HG02970 (cell line): Measurements from ENCODE around the gene CDH13.
"Not testable (repeated sequence)": the region's sequence is repeated elsewhere in the genome, so short reads cannot be mapped to it uniquely, and the experiment has no call there.

Experiments used
- ATAC-seq: cut with Tn5 transposase; IDR thresholded peaks from one replicate; pipeline ENCODE4 v1.9.1; 2021; ENCODE audit warnings: mild to moderate bottlenecking, moderate library complexity, moderate number of reproducible peaks; ENCODE audit not compliant: unreplicated experiment, low FRiP score

The CDH13 gene

DNA sequence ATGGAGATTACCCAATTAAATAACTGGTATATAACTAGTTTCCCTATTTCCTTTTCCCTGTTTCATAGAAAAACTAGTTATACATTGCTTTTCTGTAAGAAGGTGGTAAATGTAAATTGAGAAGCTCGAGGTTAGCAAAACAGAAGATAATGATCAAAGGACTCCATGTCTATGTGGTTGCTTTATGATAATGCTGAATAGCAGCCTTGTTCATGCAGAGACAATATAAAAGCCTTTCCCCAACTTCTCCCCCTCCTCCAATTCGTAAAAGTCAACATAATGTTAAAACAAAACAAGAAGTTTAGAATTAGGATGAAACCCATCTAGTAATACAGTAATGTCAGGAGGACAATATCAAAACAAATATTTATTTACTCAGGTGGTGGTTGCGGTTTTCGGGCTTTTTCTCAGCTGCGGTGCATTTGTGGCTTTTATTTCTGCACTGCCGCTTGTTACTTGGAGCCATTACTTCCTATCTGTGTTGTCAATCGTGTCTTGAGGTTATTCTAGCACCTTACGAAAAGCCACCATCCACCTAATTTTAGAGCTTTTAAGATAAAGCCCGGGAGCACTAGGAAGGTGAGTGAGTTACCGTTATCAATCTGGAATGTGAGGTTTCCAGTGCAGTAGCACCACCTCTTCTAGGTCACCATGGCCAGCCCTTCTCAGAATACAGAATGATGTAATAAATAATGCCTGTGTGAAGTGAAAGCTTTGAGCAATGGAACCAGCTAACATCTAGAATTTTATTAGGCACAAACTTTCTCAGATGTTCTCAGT lies 297.5 kb downstream of the CDH13 start:
- ATAC-seq: no peak

DNA sequence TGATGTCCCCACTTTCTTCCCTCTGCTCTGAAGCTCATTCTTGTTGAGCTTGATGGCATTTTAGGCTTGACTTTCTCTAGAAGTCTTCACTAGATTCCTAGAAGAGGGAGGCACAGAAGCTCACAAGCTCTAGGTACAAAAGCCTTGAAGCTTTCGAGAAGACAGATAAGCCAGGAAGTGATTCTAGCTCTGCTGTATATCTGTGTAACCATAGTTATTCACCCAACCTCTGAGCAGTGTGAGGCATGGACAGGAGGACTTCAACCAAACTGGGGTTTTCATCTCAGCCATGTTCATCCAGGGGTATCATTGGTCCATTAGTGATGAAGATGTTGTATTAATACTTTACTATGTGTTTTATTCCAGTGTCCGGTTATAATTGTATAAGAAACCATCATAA lies 299.7 kb downstream of the CDH13 start:
- no peak for ATAC-seq

DNA sequence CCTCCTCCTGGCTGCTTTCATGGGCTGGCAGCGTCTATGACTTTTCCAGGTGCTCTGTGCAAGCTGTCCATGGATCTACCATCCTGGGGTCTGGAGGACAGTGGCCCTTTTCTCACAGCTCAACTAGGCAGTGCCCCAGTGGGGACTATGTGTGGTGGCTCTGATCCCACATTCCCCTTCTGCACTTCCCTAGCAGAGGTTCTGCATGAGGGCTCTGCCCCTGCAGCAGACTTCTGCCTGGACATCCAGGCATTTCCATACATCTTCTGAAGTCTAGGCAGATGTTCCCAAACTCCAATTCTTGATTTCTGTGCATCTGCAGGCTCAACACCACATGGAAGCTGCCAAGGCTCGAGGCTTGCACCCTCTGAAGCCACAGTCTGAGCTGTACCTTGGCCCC lies 307.2 kb downstream of the CDH13 start:
- ATAC-seq: not testable (repeated sequence)

DNA sequence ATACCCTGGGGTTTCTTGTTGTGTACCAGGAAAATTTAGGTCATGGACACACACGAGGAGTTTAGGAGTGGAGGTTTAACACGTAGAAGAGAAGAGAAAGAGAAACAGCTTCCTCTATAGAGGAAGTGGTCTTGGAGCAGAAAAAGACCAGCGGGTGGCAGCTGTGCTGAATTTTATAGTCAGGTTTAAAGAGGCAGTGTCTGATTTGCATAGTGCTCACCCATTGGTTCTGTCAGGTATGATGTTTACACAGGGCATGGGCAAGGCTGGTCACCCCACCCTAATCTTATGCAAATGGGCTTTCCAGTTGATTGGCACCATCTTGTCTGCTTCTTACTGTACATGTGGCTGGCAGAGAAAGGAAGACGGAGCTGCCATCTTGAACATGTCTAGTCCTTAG lies 309.0 kb downstream of the CDH13 start:
- ATAC-seq: no peak

DNA sequence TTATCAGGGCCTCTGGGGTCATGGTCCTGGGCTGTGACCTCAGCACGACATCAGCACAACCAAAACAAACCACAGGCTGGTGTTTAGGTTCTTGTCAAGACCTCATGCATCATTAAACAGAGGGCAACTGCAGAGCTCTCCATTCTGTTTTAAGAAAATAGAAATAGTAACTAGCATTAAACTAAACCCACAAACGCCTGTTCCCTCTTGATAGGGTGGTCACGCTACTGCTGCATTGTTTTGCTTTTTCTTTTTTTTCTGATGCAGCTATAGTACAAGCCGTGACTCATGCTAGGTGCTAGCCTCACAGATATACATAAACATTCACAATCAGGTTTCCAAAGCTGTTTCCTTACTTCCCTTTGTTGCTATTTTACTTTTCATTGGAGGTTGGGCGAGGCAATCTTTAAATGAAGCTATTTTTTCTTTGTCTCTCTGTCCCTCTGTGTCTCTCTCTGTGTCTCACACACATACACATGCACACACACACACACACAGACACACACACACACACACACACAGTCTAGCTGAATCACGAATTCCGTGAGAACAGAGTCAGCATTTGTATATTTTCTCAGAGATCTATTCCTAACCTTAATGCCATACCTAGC lies 310.3 kb downstream of the CDH13 start:
- no peak for ATAC-seq

DNA sequence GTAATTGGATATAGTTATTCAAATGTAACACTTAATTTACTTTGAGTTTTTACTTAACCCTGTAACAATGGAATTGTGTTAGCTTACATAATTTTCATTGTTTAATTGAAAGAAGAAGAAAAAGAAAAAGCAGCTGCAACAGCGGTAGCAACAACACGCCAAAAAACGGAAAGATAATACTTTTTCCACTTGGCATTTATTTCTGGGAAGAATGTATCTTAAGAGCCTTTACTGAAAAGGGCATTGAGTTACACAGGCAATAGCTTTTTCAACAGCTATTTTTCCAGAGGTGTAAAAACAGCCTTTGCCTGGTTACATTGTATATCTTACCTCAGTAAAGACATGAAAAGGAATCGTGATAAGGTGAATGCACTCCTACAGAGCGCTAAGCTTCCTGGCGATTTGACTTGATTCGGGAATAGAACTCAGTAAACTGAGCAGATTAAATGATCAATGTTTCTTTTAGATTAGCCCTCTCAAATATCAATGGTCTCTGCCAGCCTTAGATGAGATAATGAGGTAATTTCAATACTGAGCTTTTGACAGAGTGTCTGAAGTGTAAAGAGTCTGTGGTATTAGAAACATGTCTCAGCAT lies 311.3 kb downstream of the CDH13 start:
- ATAC-seq: no peak

DNA sequence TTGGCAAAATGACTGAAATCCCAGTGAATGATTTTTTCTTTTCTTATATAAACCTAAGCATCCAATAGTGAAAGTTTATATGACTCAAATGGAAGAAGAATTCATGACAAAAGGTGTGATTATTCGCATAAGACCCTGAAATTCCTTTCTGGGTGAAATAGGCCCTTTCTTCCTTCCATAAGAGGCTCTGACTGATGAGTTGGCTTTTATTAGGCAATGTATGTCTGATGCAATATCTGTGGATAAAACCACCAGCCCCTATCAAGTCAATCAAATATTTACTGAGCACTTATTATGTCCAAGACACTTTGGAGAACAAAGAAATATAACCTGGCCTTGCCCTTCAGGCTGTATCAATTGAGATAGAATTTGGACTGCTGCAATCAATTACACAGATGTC lies 316.6 kb downstream of the CDH13 start:
- no peak for ATAC-seq

DNA sequence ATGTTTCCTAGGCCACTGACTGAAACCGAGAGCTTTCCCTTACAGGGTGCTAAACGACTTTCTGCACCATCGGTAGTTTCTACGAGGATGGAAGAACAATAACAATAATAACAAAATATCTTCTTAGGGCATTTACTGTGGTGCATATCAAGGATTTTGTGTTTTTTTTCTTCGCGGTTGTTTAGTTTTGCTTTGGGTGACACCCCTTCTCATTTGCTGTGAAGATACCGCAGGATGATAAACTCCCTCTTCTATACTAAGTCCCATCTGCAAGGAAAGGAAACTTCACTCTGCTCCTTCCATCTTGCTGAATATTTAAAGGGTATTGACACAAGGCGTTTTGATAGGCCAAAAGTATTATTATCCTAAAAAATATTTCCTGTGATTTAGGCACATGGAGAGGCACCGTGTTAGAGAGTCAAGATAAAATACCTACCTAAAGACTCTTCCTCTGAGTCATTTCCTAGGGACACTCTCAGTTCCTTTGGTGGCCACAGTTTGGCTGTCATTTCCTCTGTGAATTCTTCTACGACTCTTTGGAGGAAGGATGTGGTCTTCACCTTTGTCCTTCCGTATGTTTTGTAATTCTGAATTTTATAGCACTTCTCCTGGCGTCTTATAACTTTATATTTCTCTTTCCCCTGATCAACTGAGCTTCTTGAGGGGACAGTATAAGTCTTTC lies 318.8 kb downstream of the CDH13 start:
- no peak for ATAC-seq

DNA sequence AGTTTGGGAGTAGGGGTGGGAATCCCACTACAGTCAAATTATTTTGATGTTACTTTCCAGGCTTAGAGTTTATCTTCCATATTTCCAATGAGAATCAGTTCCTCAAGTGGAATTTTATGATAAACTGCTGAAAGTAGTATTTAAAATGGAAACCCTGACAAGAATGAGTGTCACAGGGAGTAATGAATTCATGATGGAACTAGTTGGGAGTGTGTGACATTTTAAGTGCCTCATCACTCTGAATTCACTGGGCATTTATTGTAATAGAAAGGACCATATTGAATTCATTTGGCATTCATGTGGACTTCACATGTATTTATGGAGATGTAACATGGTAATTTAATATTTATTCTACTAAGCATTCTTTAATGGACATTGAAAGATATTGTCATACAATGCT lies 320.9 kb downstream of the CDH13 start:
- ATAC-seq: no peak

DNA sequence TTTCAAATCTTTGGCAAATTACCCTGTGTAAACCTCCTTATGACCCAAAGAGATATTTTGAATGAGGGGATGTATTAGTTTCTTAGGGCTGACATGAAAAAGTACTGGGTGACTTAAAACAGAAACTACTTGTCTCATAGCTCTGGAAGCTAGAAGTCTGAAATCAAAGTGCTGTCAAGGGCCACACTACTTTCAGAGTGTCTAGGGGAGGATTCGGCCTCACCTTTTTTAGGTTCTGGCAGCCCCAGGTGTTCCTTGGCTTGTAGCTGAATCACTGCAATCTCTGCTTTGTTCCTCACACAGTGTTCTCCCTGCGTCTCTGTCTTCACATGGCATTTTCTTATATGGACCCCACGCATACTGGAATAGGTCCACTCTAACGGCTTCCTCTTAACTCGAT lies 322.2 kb downstream of the CDH13 start:
- ATAC-seq: no peak

DNA sequence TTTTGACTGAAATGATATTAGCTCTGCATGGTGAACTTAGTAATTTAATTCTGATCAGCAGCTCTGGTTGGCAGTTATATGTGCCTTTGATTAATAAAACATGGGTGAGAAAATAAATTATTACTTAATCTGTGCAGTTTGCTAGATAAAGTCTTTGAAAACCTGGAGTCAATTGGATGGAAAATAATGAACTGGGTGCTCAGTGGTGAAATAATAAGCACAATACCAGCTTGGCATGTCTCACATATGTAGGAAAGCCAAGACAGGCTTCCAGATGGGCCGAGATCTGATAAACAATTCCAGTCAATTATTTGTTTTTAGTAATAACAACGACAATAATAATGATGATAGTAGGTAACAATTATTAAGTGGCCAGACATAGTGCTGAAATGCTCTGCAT lies 326.7 kb downstream of the CDH13 start:
- ATAC-seq: no peak

DNA sequence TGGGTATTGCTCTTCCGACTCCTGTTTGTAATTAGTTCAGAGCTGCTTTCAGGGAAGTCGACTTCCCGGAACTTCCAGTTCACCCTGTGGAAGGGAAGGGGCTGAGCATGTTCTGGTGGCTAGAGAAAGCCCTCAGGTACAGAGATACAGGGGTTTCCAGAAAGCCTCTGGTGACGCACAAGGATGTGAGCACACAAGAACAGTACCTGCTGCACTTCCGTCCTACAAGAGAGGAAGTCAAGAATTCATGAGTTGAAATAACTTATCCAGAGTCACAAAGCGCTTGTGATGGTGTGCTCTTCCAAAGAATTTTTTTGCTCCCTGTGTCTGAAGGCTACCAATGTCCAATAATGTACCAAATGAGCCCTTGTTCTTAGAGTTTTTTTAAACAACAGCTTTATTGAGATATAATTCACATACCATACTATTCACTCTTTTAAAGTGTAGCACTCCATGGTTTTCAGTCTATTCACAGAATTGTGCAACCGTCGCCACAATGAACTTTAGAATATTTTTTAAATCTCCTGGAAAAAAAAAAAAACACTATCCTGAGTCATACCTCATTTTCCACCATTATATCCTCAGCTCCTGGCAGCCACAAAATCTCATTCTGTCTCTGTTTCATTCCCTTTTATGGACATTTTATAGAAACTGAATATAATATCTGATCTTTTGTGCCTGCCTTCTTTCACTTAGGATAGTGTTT lies 327.6 kb downstream of the CDH13 start:
- no peak for ATAC-seq

DNA sequence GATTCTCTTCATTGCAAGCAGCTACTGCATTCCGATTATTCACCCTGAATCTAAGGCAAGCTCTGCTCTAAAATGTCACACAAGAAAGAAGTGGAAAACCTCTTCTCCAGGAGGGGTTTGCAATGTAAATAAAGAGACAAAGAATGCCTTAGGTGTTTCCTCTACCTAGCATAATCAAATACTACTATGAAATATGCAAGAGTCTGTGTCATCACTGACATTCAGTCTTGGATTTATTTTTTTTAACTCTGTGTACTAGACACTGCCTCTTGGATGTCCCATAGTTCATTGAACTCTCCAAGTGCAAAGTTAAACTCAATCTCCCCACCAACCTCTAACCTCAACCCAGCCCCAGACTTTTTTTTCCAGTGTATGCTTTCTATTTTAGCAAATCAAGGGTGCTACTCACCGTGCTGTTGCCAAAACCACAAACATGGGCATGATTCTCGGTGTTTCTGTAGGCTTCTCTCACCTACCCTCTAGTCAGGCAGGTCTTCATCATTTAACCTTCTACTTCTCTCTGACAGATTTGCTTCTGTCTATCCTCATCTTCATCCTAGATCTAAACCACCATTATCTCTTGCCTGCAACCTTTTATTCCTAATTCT lies 329.1 kb downstream of the CDH13 start:
- ATAC-seq: no peak

DNA sequence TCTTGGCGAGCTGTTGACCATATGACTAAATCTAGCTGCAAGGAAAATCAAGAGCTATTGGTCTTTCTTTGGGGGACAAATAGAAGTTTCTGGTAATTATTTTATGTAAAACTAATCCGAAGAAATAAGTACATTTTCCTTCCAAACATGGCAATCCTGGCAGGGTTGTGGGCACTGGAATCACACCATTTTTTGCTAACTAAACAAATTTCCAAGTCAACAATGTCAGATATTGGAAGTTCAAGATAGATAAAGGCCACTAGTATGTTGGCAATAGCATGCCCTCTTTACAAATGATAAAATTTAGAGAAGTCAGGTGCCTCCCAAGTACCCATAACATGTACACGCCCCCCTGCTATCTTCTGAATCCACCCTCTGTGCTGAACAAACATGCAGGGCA lies 330.4 kb downstream of the CDH13 start:
- ATAC-seq: no peak

DNA sequence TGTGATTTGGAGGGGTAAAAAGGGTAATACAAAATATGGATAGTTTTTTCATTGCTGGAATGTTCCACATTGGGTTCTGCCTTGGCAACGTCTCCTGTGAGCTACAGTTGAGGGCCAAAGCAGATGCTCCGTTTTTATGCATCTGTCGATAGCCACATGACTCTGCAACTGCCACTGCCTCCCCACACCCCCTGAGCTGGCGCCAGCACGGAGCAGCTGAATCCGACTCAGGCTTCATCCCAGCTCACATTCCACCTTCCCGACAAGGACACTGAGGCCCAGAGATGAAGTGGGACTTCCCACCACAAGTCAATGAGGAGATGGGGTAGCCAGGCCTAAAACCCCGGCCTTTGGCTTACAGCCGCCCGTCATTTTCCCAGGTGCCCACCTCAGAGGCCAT lies 334.1 kb downstream of the CDH13 start:
- ATAC-seq: no peak

DNA sequence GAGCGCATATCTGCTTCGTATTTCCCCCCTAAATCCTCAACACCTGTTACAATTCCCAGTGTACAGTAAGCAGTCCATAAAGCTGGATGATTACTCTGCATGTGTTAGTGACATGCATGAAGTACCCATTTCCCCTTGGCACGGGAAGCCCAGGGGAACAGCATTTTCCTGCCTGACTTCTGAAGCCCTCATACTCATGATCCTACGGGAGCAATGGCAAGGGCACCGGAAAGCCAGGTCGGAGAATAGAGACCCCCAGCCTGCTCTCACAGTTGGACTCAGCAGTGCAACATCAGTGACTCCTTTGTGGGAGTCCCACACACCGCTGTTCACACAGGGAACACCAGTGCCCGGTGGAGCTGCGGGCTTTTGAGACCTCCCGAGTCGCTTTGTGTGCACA lies 336.9 kb downstream of the CDH13 start:
- no peak for ATAC-seq

DNA sequence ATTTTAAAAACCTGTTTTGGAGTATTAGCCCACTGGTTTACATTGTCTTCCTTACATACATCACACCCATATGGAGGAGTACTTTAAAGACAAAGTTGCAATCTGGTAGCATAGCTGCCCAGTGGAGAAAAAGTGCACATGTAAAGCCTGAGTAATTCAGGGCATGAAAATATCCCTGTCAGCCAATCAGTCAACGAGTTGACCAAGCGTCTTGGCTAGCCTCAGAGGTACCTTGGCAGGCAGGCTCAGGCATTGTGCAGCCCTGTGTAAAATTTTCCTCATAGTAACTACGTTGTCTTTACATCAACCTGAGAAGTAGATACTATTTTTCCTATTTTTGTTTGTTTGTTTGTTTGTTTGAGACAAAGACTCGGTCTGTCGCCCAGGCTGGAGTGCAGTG lies 339.0 kb downstream of the CDH13 start:
- no peak for ATAC-seq

DNA sequence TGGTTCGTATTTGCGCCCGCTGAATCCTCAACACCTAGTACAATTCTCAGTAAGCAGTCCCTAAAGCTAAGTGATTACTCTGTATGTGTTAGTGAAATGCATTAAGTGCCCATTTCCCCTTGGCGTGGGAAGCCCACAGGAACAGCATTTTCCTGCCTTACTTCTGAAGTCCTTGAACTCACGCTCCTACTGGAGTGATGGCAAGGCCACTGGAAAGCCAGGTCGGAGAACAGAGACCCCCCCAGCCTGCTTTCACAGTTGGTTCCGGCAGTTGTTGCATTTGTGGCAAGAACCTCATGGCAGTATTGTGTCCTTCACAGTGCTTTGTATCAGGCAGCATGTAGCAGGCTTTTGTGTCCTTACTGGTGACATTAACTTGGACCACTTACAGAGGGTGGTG lies 340.7 kb downstream of the CDH13 start:
- no peak for ATAC-seq

DNA sequence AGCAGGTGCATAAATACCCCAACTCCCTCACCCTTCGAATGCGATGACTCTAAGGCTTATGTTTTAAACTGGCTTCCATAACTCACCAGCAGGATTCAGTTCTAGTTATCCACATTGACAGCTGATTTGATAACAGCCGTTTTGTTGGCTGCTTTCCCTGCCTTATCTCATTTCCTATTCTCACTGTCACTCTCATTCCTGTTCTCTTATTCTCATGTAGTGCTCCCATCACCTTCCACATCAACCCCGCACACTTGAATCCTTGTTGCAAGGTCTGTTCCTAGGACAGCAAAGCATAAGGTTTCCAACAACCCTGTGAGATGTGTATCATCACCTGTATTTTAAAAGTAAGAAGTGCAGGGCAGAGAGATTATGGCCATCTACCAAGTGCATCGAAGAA lies 344.4 kb downstream of the CDH13 start:
- ATAC-seq: no peak

DNA sequence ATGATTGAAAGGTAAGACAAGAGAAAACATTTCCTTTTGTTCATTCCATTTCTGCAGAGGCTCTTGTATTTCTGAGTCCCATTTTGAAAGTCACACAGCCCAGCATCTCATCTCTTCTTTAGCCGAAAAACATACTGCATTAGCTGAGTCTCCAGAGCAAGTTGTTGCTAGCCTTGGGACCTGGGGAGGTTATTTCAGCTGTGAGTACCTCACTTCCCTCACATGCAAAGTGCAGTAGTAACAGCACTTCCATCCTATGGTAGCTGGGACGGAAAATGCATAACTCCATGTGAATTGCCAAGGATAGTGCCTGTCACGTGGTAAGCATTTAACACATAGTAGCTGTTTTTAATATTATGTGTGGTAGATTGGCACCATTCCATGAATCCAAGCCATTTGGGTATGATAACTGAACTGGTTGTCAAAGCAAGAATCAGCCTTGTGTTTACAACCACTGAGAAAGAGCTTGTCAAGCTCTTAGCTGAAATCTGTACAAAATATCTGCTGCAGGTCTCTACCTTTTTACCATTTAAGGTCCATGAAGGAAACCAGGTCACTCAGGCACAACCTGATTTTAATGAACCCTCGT lies 345.7 kb downstream of the CDH13 start:
- no peak for ATAC-seq
